Measurements from ENCODE around the gene SSC4D. TPM values are rescaled to one million over a fixed set of nuclear protein-coding genes. Genes with fewer than 3 reads are reported as not detected.

The SSC4D gene
- total and polyA plus RNA-seq, 2 experiments from 2014 or later: 4.9 to 11.4 TPM

DNA sequence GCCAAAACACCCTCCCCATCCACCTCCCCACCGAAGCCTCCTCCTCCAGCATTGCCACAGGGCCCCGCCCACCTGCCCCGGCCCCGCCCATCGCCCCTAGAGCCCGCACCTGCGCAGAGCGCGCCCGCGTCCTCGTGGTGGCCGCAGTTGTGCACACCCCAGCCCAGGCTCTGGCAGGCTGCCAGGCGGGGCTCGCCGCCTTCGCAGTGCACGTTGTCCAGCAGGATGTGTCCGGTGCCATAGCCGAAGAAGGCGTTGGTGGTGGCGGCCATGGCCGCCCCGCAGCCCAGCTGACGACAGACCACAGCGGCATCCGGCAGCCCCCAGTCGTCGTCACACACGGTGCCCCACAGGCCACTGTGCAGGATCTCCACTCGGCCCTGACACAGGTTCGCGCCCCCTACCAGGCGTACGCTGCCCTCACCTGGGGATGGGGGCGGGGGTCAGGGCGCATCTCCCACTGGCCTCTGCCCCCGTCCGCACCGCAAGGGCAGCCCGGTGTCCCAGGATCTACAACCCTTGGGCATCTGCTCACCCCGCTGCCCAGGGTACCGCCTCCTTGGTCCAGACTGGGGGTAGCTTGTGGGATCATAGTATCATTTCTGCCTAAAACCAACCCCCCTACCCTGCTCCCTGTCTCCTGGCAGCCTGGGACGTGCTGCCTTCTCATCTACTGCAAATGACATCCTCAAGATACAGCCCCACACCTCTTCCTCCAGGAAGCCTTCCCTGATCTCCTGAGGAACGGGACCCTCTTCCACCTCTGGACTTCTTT lies 11.9 kb downstream of the SSC4D start:
- Histone ChIP-seq H3K27me3 (ENCODE audit: insufficient read depth) (peaks cover 9% of the 10 kb centered on the region), H3F3A (replicated peaks; ENCODE audit: low read depth) (peaks cover 28% of the 10 kb centered on the region), H3K4me1 (ENCODE audit: insufficient read depth) (peaks cover 25% of the 10 kb centered on the region), H4K20me1 (replicated peaks; ENCODE audit: insufficient read depth) (no peaks in the 10 kb centered on the region), H3K27ac (ENCODE audit: low read depth) (no peak overlapping the region), H2AFZ (peak overlapping the region; percentile 56; the same call in 1 of the 2 replicates), H3K9me2 (ENCODE audit: insufficient read depth) (no peaks in the 10 kb centered on the region), H3K79me2 (replicated peaks; ENCODE audit: insufficient read depth) (no peaks in the 10 kb centered on the region), H3K4me2 (peak overlapping the region; percentile 66), H3K36me3 (ENCODE audit: insufficient read depth) (no peaks in the 10 kb centered on the region), H3K4me3 (peak overlapping the region; percentile 49)
- H3K27ac Mint-ChIP-seq: no peak overlapping the region
- TF ChIP-seq ZNF331 (CRISPR knock-in tag; IDR thresholded peaks at IDR 0.05; ENCODE audit: low read depth): no peak
- peak; percentile 75 for TF ChIP-seq POLR2AphosphoS5 (IDR thresholded peaks at IDR 0.05; ENCODE audit: low read depth)
- TF ChIP-seq, protein P1, sequence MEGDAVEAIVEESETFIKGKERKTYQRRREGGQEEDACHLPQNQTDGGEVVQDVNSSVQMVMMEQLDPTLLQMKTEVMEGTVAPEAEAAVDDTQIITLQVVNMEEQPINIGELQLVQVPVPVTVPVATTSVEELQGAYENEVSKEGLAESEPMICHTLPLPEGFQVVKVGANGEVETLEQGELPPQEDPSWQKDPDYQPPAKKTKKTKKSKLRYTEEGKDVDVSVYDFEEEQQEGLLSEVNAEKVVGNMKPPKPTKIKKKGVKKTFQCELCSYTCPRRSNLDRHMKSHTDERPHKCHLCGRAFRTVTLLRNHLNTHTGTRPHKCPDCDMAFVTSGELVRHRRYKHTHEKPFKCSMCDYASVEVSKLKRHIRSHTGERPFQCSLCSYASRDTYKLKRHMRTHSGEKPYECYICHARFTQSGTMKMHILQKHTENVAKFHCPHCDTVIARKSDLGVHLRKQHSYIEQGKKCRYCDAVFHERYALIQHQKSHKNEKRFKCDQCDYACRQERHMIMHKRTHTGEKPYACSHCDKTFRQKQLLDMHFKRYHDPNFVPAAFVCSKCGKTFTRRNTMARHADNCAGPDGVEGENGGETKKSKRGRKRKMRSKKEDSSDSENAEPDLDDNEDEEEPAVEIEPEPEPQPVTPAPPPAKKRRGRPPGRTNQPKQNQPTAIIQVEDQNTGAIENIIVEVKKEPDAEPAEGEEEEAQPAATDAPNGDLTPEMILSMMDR (conservative IDR thresholded peaks at IDR 0.05; ENCODE audit: low read depth in 2 of 2): no peak
- TF ChIP-seq, protein P2, sequence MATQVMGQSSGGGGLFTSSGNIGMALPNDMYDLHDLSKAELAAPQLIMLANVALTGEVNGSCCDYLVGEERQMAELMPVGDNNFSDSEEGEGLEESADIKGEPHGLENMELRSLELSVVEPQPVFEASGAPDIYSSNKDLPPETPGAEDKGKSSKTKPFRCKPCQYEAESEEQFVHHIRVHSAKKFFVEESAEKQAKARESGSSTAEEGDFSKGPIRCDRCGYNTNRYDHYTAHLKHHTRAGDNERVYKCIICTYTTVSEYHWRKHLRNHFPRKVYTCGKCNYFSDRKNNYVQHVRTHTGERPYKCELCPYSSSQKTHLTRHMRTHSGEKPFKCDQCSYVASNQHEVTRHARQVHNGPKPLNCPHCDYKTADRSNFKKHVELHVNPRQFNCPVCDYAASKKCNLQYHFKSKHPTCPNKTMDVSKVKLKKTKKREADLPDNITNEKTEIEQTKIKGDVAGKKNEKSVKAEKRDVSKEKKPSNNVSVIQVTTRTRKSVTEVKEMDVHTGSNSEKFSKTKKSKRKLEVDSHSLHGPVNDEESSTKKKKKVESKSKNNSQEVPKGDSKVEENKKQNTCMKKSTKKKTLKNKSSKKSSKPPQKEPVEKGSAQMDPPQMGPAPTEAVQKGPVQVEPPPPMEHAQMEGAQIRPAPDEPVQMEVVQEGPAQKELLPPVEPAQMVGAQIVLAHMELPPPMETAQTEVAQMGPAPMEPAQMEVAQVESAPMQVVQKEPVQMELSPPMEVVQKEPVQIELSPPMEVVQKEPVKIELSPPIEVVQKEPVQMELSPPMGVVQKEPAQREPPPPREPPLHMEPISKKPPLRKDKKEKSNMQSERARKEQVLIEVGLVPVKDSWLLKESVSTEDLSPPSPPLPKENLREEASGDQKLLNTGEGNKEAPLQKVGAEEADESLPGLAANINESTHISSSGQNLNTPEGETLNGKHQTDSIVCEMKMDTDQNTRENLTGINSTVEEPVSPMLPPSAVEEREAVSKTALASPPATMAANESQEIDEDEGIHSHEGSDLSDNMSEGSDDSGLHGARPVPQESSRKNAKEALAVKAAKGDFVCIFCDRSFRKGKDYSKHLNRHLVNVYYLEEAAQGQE (IDR thresholded peaks at IDR 0.05; ENCODE audit: unreplicated experiment): no peak
- TF ChIP-seq ZNF114 (CRISPR knock-in tag; IDR thresholded peaks at IDR 0.05): no peak
- TF ChIP-seq EZH2phosphoT487 (IDR thresholded peaks at IDR 0.05; ENCODE audit: unreplicated experiment): no peak
- TF ChIP-seq JUNB (IDR thresholded peaks at IDR 0.05; ENCODE audit: unreplicated experiment): no peak
- H3K36me3 Mint-ChIP-seq (ENCODE audit: low read depth): no peaks in the 10 kb centered on the region; the same call in 2 of the 3 replicates
- peak; percentile 86 for DNase-seq (ENCODE audit: low spot score)
- H3K4me3 Mint-ChIP-seq: peak overlapping the region; percentile 13; the same call in 1 of the 3 replicates
- no peaks in the 10 kb centered on the region for H3K9me3 Mint-ChIP-seq
- peak; percentile 57 for ATAC-seq
- H3K4me1 Mint-ChIP-seq: peaks cover 25% of the 10 kb centered on the region
- H3K27me3 Mint-ChIP-seq (ENCODE audit: insufficient read depth, low read depth, poor library complexity): peaks cover 33% of the 10 kb centered on the region

DNA sequence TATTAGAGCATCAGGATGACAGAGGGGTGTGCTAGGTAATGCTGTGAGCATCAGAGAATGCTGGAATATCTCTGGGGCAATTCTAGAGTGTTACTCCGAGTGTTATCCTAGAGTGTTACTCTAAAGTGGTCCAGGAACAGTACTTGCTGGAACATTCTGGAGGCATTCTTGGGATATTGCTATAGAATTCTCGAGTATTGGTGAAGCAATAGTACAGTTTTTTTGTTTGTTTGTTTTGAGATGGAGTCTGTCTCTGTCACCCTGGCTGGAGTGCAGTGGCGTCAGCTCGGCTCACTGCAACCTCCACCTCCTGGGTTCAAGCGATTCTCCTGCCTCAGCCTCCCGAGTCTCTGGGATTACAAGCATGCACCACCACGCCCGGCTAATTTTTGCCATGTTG lies 12.6 kb downstream of the SSC4D start:
- no peaks in the 10 kb centered on the region; the same call in 2 of the 3 replicates for H3K36me3 Mint-ChIP-seq (ENCODE audit: low read depth)
- DNase-seq (ENCODE audit: low spot score) (no peak), ATAC-seq (no peak)
- no peaks in the 10 kb centered on the region for H3K36me3 ChIP-seq (ENCODE audit: insufficient read depth)
- peak overlapping the region; percentile 66; the same call in 1 of the 2 replicates for H3K4me2 ChIP-seq
- no peak overlapping the region for H3K27ac Mint-ChIP-seq
- H3K27ac ChIP-seq (ENCODE audit: low read depth): no peak overlapping the region
- H3K4me1 Mint-ChIP-seq: peaks cover 26% of the 10 kb centered on the region
- H3K9me3 Mint-ChIP-seq: no peaks in the 10 kb centered on the region
- TF ChIP-seq NANOG (IDR thresholded peaks at IDR 0.05; ENCODE audit: borderline replicate concordance) (no peak), CREB1 (CRISPR knock-in tag; IDR thresholded peaks at IDR 0.05; ENCODE audit: low read depth) (no peak), JUNB (IDR thresholded peaks at IDR 0.05; ENCODE audit: unreplicated experiment) (no peak)
- TF ChIP-seq, protein P1 (conservative IDR thresholded peaks at IDR 0.05; ENCODE audit: low read depth in 2 of 2): no peak
- TF ChIP-seq, protein P3, sequence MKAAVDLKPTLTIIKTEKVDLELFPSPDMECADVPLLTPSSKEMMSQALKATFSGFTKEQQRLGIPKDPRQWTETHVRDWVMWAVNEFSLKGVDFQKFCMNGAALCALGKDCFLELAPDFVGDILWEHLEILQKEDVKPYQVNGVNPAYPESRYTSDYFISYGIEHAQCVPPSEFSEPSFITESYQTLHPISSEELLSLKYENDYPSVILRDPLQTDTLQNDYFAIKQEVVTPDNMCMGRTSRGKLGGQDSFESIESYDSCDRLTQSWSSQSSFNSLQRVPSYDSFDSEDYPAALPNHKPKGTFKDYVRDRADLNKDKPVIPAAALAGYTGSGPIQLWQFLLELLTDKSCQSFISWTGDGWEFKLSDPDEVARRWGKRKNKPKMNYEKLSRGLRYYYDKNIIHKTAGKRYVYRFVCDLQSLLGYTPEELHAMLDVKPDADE (IDR thresholded peaks at IDR 0.05): no peak
- H3K79me2 ChIP-seq (replicated peaks; ENCODE audit: insufficient read depth): no peaks in the 10 kb centered on the region
- H3K27me3 Mint-ChIP-seq (ENCODE audit: insufficient read depth, low read depth, poor library complexity): peaks cover 33% of the 10 kb centered on the region
- no peaks in the 10 kb centered on the region for H4K20me1 ChIP-seq (replicated peaks; ENCODE audit: insufficient read depth)
- H2AFZ ChIP-seq: no peak overlapping the region
- peaks cover 28% of the 10 kb centered on the region for H3F3A ChIP-seq (replicated peaks; ENCODE audit: low read depth)
- no peaks in the 10 kb centered on the region for H3K9me2 ChIP-seq (ENCODE audit: insufficient read depth)
- H3K4me1 ChIP-seq (ENCODE audit: insufficient read depth): peaks cover 29% of the 10 kb centered on the region
- peak overlapping the region; percentile 49; the same call in 1 of the 2 replicates for H3K4me3 ChIP-seq
- no peak overlapping the region for H3K4me3 Mint-ChIP-seq
- peaks cover 9% of the 10 kb centered on the region for H3K27me3 ChIP-seq (ENCODE audit: insufficient read depth)
